H1 (cell line): Measurements from ENCODE around the gene DACT3. TPM values are rescaled to one million over a fixed set of nuclear protein-coding genes. Genes with fewer than 3 reads are reported as not detected.
A peak's percentile ranks its signal among the peaks of the same experiment; 100 is the strongest.

Experiments
- CTCF ChIA-PET: fragments of 300-600 bp; sonication (Branson Sonifier 250); formaldehyde crosslinking; loops from one replicate; lab custom pipeline; 2021; ENCODE audit not compliant: partially characterized antibody; lab: Charles Lee
- POLR2A ChIA-PET: fragments of 300-600 bp; sonication (Branson Sonifier 250); formaldehyde crosslinking; loops from one replicate; lab custom pipeline; 2021; ENCODE audit warnings: inconsistent platforms; ENCODE audit not compliant: partially characterized antibody; lab: Charles Lee
- DNase-seq, 2 experiments: peaks; one replicate each; pipeline versions ENCODE4 v3.0.0 to v3.0.0-alpha.2; 2010 to 2022; ENCODE audit warnings: low spot score in 2 of 2, low read depth in 1 of 2, mixed read lengths in 1 of 2
- FAIRE-seq: peaks from 2 replicates; lab custom pipeline; 2011; peaks lifted over from hg19 to GRCh38; lab: Jason Lieb, UNC
- H2AFZ ChIP-seq: 2 replicates; pipeline ENCODE4 v1.8.1; 2012; ENCODE audit warnings: low read length, inconsistent platforms
- H2AK5ac ChIP-seq: 2 replicates; pipeline ENCODE4 v1.6.1; 2013; ENCODE audit warnings: low read depth, low read length
- H2BK120ac ChIP-seq: replicated peaks from 2 replicates; pipeline ENCODE3; 2013; ENCODE audit warnings: low read depth, low read length, inconsistent platforms
- H2BK12ac ChIP-seq: 2 replicates; pipeline ENCODE4 v1.6.1; 2013; ENCODE audit warnings: low read depth, low read length
- H2BK15ac ChIP-seq: 2 replicates; pipeline ENCODE4 v1.6.1; 2013; ENCODE audit warnings: low read length
- H2BK20ac ChIP-seq: 2 replicates; pipeline ENCODE4 v1.6.1; 2013; ENCODE audit warnings: low read length
- H2BK5ac ChIP-seq: 2 replicates; pipeline ENCODE4 v1.6.1; 2013; ENCODE audit warnings: low read depth, low read length
- H3K14ac ChIP-seq: 2 replicates; pipeline ENCODE4 v1.6.1; 2013; ENCODE audit warnings: inconsistent platforms; ENCODE audit not compliant: insufficient read length
- H3K18ac ChIP-seq: 2 replicates; pipeline ENCODE4 v1.6.1; 2013; ENCODE audit warnings: low read length; ENCODE audit errors: extremely low read depth
- H3K23ac ChIP-seq: 2 replicates; pipeline ENCODE4 v1.6.1; 2013; ENCODE audit warnings: inconsistent platforms; ENCODE audit not compliant: insufficient read length
- H3K23me2 ChIP-seq: 2 replicates; pipeline ENCODE4 v1.6.1; 2013; ENCODE audit warnings: low read depth, low read length
- H3K27ac ChIP-seq: 2 replicates; pipeline ENCODE4 v1.6.1; 2011; ENCODE audit warnings: low read depth, low read length, inconsistent platforms
- H3K27me3 ChIP-seq, 4 experiments: replicated peaks in 1 of 4; 1 replicate in 1 of 4; 2 replicates in 3 of 4; pipeline versions ENCODE4 v1.6.1 to v1.8.1; 2011 to 2013; ENCODE audit warnings: low read length in 3 of 4, mild to moderate bottlenecking in 3 of 4, inconsistent platforms in 2 of 4, mixed read lengths in 2 of 4, moderate library complexity in 1 of 4; ENCODE audit not compliant: control insufficient read depth in 3 of 4, insufficient read depth in 3 of 4; ENCODE audit errors: extremely low read depth in 1 of 4
- H3K36me3 ChIP-seq, 4 experiments: 2 replicates each; pipeline versions ENCODE4 v1.6.1 to v1.8.1; 2011 to 2013; ENCODE audit warnings: mild to moderate bottlenecking in 4 of 4, low read length in 3 of 4, moderate library complexity in 2 of 4, control low read depth in 1 of 4, inconsistent platforms in 1 of 4; ENCODE audit not compliant: insufficient read depth in 4 of 4, control insufficient read depth in 2 of 4
- H3K4ac ChIP-seq: replicated peaks from 2 replicates; pipeline ENCODE3; 2013; ENCODE audit warnings: low read length, low read depth, mixed read lengths, inconsistent platforms; ENCODE audit not compliant: insufficient read length
- H3K4me1 ChIP-seq, 4 experiments: replicated peaks in 1 of 4; 1 replicate in 1 of 4; 2 replicates in 3 of 4; pipeline versions ENCODE4 v1.6.1 to v1.8.1; 2011 to 2013; ENCODE audit warnings: low read length in 3 of 4, inconsistent platforms in 2 of 4, mixed read lengths in 1 of 4; ENCODE audit not compliant: insufficient read depth in 4 of 4, control insufficient read depth in 3 of 4
- H3K4me2 ChIP-seq, 2 experiments: 2 replicates each; pipeline versions ENCODE4 v1.6.1 to v1.8.1; 2011 to 2013; ENCODE audit warnings: low read depth in 2 of 2, low read length in 2 of 2, control low read depth in 1 of 2, inconsistent platforms in 1 of 2, mild to moderate bottlenecking in 1 of 2; ENCODE audit not compliant: insufficient read depth in 1 of 2
- H3K4me3 ChIP-seq, 4 experiments: fragments of 200-600, 300-600 bp in 1 of 4; sonication (generic), shearing (Covaris generic), sonication (Bioruptor Twin) in 1 of 4; 2 replicates each; pipeline versions ENCODE4 v1.5.1 to v1.8.1; 2011 to 2016; ENCODE audit warnings: low read length in 4 of 4, low read depth in 3 of 4, control low read depth in 2 of 4, inconsistent platforms in 2 of 4, mild to moderate bottlenecking in 2 of 4, mixed read lengths in 1 of 4, moderate library complexity in 1 of 4; ENCODE audit not compliant: insufficient read depth in 2 of 4; ENCODE audit errors: extremely low read depth in 1 of 4
- H3K56ac ChIP-seq: replicated peaks from 2 replicates; pipeline ENCODE3; 2013; ENCODE audit warnings: low read depth, mild to moderate bottlenecking, mixed read lengths, low read length, inconsistent platforms; ENCODE audit not compliant: insufficient read length
- H3K79me1 ChIP-seq: 2 replicates; pipeline ENCODE4 v1.6.1; 2013; ENCODE audit warnings: low read depth, low read length, control low read depth
- H3K79me2 ChIP-seq, 2 experiments: 2 replicates each; pipeline versions ENCODE4 v1.6.1 to v1.8.1; 2012 to 2013; ENCODE audit warnings: low read length in 2 of 2, mild to moderate bottlenecking in 2 of 2, inconsistent platforms in 1 of 2; ENCODE audit not compliant: insufficient read depth in 2 of 2, control insufficient read depth in 1 of 2
- H3K9ac ChIP-seq, 4 experiments: replicated peaks in 1 of 4; 1 replicate in 1 of 4; 2 replicates in 3 of 4; pipeline versions ENCODE4 v1.6.1 to v1.8.1; 2011 to 2013; ENCODE audit warnings: low read depth in 3 of 4, low read length in 3 of 4, control low read depth in 2 of 4, mild to moderate bottlenecking in 2 of 4, moderate library complexity in 2 of 4, inconsistent platforms in 1 of 4; ENCODE audit errors: extremely low read depth in 1 of 4
- H3K9me3 ChIP-seq, 2 experiments: 2 replicates each; pipeline versions ENCODE4 v1.6.1 to v1.8.1; 2012 to 2013; ENCODE audit warnings: mild to moderate bottlenecking in 2 of 2, moderate library complexity in 2 of 2, control low read depth in 1 of 2, inconsistent platforms in 1 of 2, low read depth in 1 of 2, low read length in 1 of 2, mixed read lengths in 1 of 2; ENCODE audit not compliant: insufficient read depth in 2 of 2
- H4K20me1 ChIP-seq, 2 experiments: replicated peaks in 1 of 2; 2 replicates each; pipeline versions ENCODE3 to v1.8.1; 2011 to 2013; ENCODE audit warnings: inconsistent platforms in 2 of 2, low read length in 2 of 2, mild to moderate bottlenecking in 1 of 2; ENCODE audit not compliant: insufficient read depth in 2 of 2, control insufficient read depth in 1 of 2
- H4K5ac ChIP-seq: 2 replicates; pipeline ENCODE4 v1.6.1; 2013; ENCODE audit warnings: low read length, low read depth, mixed read lengths, inconsistent platforms; ENCODE audit not compliant: insufficient read length
- H4K8ac ChIP-seq: 2 replicates; pipeline ENCODE4 v1.8.0; 2013; ENCODE audit warnings: mild to moderate bottlenecking, moderate library complexity, low read length, inconsistent platforms; ENCODE audit not compliant: insufficient read depth; ENCODE audit errors: extremely low read depth
- H4K91ac ChIP-seq: replicated peaks from 2 replicates; pipeline ENCODE3; 2013; ENCODE audit warnings: low read length, mixed read lengths, inconsistent platforms; ENCODE audit not compliant: insufficient read length
- CTBP2 ChIP-seq: IDR thresholded peaks from 2 replicates; pipeline ENCODE4 v1.7.0; 2011; ENCODE audit warnings: borderline replicate concordance, mild to moderate bottlenecking, moderate library complexity, mixed read lengths, low read length; ENCODE audit not compliant: insufficient read depth, insufficient read length
- EP300 ChIP-seq, 2 experiments: IDR thresholded peaks; 1 replicate in 1 of 2; 2 replicates in 1 of 2; pipeline ENCODE4 v1.6.1; 2011 to 2012; ENCODE audit warnings: low read depth in 2 of 2, low read length in 2 of 2, mild to moderate bottlenecking in 2 of 2, borderline replicate concordance in 1 of 2, inconsistent platforms in 1 of 2, moderate library complexity in 1 of 2
- PHF8 ChIP-seq: fragments of 200-600 bp; sonication (generic); conservative IDR thresholded peaks from 2 replicates; pipeline ENCODE4 v1.7.1; 2012; ENCODE audit warnings: low read depth, mild to moderate bottlenecking, inconsistent platforms, low read length, moderate library complexity
- POLR2AphosphoS5 ChIP-seq: IDR thresholded peaks from 2 replicates; pipeline ENCODE4 v1.6.1; 2011; ENCODE audit warnings: low read depth, low read length
- RXRA ChIP-seq: IDR thresholded peaks from 2 replicates; pipeline ENCODE4 v1.6.1; 2011; ENCODE audit warnings: low read depth, mild to moderate bottlenecking, low read length, moderate library complexity; ENCODE audit not compliant: insufficient read depth
- SIRT6 ChIP-seq: IDR thresholded peaks from one replicate; pipeline ENCODE4 v1.7.1; 2012; ENCODE audit warnings: low read length, inconsistent platforms
- SRF ChIP-seq: IDR thresholded peaks from 2 replicates; pipeline ENCODE4 v1.6.1; 2011; ENCODE audit warnings: mild to moderate bottlenecking, low read depth, low read length, moderate library complexity
- TCF12 ChIP-seq: IDR thresholded peaks from 2 replicates; pipeline ENCODE4 v1.6.1; 2011; ENCODE audit warnings: low read depth, mild to moderate bottlenecking, low read length
- USF2 ChIP-seq: IDR thresholded peaks from 2 replicates; pipeline ENCODE4 v1.6.1; 2011; ENCODE audit warnings: low read length, improper control_type of control experiment
- WGBS, 2 experiments: shearing (Covaris generic) in 1 of 2; methylation state at CpG; one replicate each; pipeline versions ENCODE4 v1.1.6 to v1.1.7; 2013 to 2015; ENCODE audit warnings: low lambda C conversion rate in 2 of 2, mixed read lengths in 2 of 2, inconsistent platforms in 1 of 2, low coverage in 1 of 2, missing lambda C conversion rate in 1 of 2; ENCODE audit not compliant: insufficient replicate concordance in 2 of 2, insufficient coverage in 1 of 2, insufficient read length in 1 of 2; ENCODE audit errors: extremely low coverage in 1 of 2, missing lambda C conversion rate in 1 of 2; 5-methylcytosine and 5-hydroxymethylcytosine counted together
- polyA plus RNA-seq, 7 experiments: library from polyadenylated mRNA; depleted of rRNA in 3 of 7; stranded (reverse) in 5 of 7; unstranded in 2 of 7; fragments of >200 nt in 5 of 7; fragments of 200-250 nt in 2 of 7; gene quantifications; 1 replicate in 5 of 7; 2 replicates in 1 of 7; 4 replicates in 1 of 7; pipeline versions ENCODE4 v1.2.1 to v1.2.3, GENCODE V29; 2011 to 2013; ENCODE audit warnings: missing spikeins in 2 of 7, mixed read lengths in 2 of 7
- total RNA-seq: library from RNA; stranded (reverse); fragmentation: NEBNext Ultra II Directional; extraction: Animal tissue kit (Norgen Biotek cat#: 25700); gene quantifications from 2 replicates; pipeline ENCODE4 v1.2.1, GENCODE V29; 2021

DACT3 gene
- total and polyA plus RNA-seq, 2 of the 8 experiments (the other 6 are each of a cell fraction or from before 2014, with no cell fraction given), result 1.8 to 2.0 TPM

- H3K4me2 ChIP-seq, result peak overlapping the region; percentile 75 to 89
- H3K4me1 ChIP-seq, result peaks cover 0 to 19% (median 9%) of the 10 kb centered on the region in 4 experiments; a peak in 5 of 7 replicates
- H2BK12ac ChIP-seq, result peak overlapping the region; percentile 100
- DNase-seq (peak; percentile 88 to 100), FAIRE-seq (peak; percentile 63)
- peak overlapping the region; percentile 100; the same call in 1 of the 2 replicates for H4K8ac ChIP-seq
- POLR2A ChIA-PET, result interaction anchor here (0.6 to 4.2 kb wide), 15 partner anchors 11 to 1893 kb away, joined by 3 to 28 read pairs (median 3); partner anchors contain the start of gene DACT3
- 4% methylated on average over 57 of the region's 93 CpGs; no CpG with 5 or more reads in 1 of the 2 experiments for WGBS, 2 experiments
- peak overlapping the region; percentile 99 for H2AFZ ChIP-seq
- H4K91ac ChIP-seq, result peak overlapping the region; percentile 97
- no peaks in the 10 kb centered on the region for H3K9me3 ChIP-seq
- H2BK120ac ChIP-seq, result peak overlapping the region; percentile 70
- peaks cover 0 to 2% (median 2%) of the 10 kb centered on the region in 4 experiments; a peak in 4 of 8 replicates for H3K36me3 ChIP-seq
- peak overlapping the region; percentile 90 to 100 (median 94) for H3K4me3 ChIP-seq
- H3K9ac ChIP-seq, result peak overlapping the region; percentile 89 to 100 (median 100)
- peak overlapping the region; percentile 100 for H2BK5ac ChIP-seq
- H3K23ac ChIP-seq, result no peak overlapping the region
- H4K5ac ChIP-seq, result peak overlapping the region; percentile 97
- H3K4ac ChIP-seq, result no peak overlapping the region
- H2BK15ac ChIP-seq, result peak overlapping the region; percentile 99; the same call in 1 of the 2 replicates
- CTCF ChIA-PET, result interaction anchor here (0.5 to 3.3 kb wide), 19 partner anchors 11 to 317 kb away, joined by 3 to 17 read pairs (median 4); no protein-coding TSS in a partner anchor
- peaks cover 11% of the 10 kb centered on the region for H3K23me2 ChIP-seq
- no peak overlapping the region for H3K14ac ChIP-seq
- peaks cover 16% of the 10 kb centered on the region for H3K79me1 ChIP-seq
- no peaks in the 10 kb centered on the region for H3K27me3 ChIP-seq
- peak overlapping the region; percentile 100 for H3K18ac ChIP-seq
- peaks cover 20 to 25% of the 10 kb centered on the region in 2 experiments for H4K20me1 ChIP-seq
- peaks cover 15 to 35% of the 10 kb centered on the region in 2 experiments for H3K79me2 ChIP-seq
- peak overlapping the region; percentile 98 for H3K56ac ChIP-seq
- H2AK5ac ChIP-seq, result no peak overlapping the region
- peak overlapping the region; percentile 100 for H2BK20ac ChIP-seq
- peak overlapping the region; percentile 100 for H3K27ac ChIP-seq
- peak in 1 of 2 experiments; percentile 97; a peak in 2 of 3 replicates for TF ChIP-seq EP300 (IDR thresholded peaks at IDR 0.05; ENCODE audit: borderline replicate concordance in 1 of 2, low read depth in 2 of 2, low read length in 2 of 2)
- TF ChIP-seq POLR2AphosphoS5, result 0 out of 2 replicates have a peak, but pooled peaks have one; percentile 32
- TF ChIP-seq TCF12, result no peak
- no peak for TF ChIP-seq USF2
- TF ChIP-seq RXRA, result no peak
- no peak for TF ChIP-seq SIRT6
- TF ChIP-seq PHF8, result peak; percentile 35
- TF ChIP-seq CTBP2, result no peak
- TF ChIP-seq SRF, result no peak
Observed at GRCh38 chr19:46600384-46601317, 60.3 kb downstream of the DACT3 start.
